T-helper 2 cell treated with Interferon-gamma antibody and Interleukin-4, amounts not matched to agents 5 μg/mL and 100 μg/mL, for 36 hours (primary cell): Measurements from ENCODE around the gene CAPRIN2.
A peak's percentile ranks its signal among the peaks of the same experiment; 100 is the strongest.

ENCODE experiments used
- DNase-seq: peaks from one replicate; pipeline ENCODE4 v3.0.0; 2021; ENCODE audit warnings: low spot score
- H3K27ac Mint-ChIP-seq: one replicate; pipeline ENCODE4 v1.8.0; 2021; ENCODE audit warnings: mild to moderate bottlenecking, mixed read lengths
- H3K27me3 Mint-ChIP-seq: one replicate; pipeline ENCODE4 v1.8.0; 2021; ENCODE audit warnings: low read depth, mixed read lengths
- H3K36me3 Mint-ChIP-seq: one replicate; pipeline ENCODE4 v1.8.0; 2021; ENCODE audit warnings: low read depth, mixed read lengths
- H3K4me1 Mint-ChIP-seq: one replicate; pipeline ENCODE4 v1.8.0; 2021; ENCODE audit warnings: low read depth, mixed read lengths
- H3K4me3 Mint-ChIP-seq: one replicate; pipeline ENCODE4 v1.8.0; 2022; ENCODE audit warnings: mild to moderate bottlenecking, moderate library complexity, mixed read lengths
- H3K9me3 Mint-ChIP-seq: one replicate; pipeline ENCODE4 v1.8.0; 2021; ENCODE audit warnings: mixed read lengths

Gene CAPRIN2

DNA sequence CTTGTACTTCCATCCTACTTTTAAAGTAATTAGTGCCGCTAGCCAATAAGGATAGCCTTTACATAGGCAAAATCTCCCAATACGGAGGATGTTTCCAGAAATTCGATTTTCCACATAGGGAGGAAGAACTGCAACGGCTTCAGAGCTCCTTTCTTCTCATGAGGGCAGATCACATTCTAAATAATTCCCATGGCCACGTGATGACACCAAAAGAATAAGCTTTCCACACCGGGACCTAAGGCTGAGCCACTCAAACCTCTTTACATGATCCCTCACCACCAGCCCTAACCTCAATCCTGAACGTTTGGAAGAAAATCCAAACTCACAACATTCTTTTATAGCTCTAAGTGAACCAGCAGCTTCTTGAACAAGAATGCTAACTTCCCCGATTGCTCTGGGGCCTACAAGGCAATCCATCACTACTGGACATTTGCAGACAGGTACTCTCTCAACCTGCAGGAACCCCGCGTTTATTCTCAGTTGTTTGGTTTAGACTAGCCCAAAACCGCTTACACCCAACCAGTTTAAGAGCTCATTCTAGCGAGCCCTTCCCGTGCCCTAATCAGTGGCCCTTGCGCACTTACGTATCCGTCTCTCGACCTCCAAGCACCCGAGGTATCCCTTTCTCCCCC is 884 bp downstream of the CAPRIN2 start:
- Mint-ChIP-seq H3K9me3 (no peaks in the 10 kb centered on the region), H3K27me3 (no peaks in the 10 kb centered on the region), H3K4me3 (peak overlapping the region; percentile 93), H3K4me1 (peaks cover 43% of the 10 kb centered on the region), H3K27ac (peak overlapping the region; percentile 74), H3K36me3 (peaks cover 3% of the 10 kb centered on the region)
- DNase-seq: no peak

DNA sequence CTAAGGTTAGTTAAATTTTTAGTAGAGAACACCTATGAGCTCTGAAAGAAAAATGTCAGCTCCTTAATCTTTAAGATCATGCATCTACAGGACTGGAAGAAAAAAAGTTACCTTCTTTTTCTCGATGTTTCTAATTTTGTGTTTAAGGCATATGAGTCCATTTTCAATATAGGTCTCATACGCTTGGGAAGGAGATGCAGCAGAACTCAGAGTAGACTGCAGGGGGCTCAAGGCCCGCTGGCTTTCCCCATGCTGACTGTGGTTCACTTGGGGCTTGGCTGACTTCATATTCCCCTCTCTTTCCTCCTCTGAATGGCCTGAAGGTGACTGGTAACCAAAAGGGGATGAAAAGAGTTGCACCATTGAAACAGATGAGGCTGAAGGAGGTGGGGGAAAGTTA is 1.5 kb downstream of the CAPRIN2 start:
- peaks cover 3% of the 10 kb centered on the region for H3K36me3 Mint-ChIP-seq
- peaks cover 43% of the 10 kb centered on the region for H3K4me1 Mint-ChIP-seq
- H3K9me3 Mint-ChIP-seq: no peaks in the 10 kb centered on the region
- H3K27me3 Mint-ChIP-seq: no peaks in the 10 kb centered on the region
- no peak overlapping the region for H3K27ac Mint-ChIP-seq
- peak overlapping the region; percentile 93 for H3K4me3 Mint-ChIP-seq
- no peak for DNase-seq

GRCh38 chr12:30752255-30752654 is 2.5 kb downstream of the CAPRIN2 start:
- Mint-ChIP-seq H3K4me3 (no peak overlapping the region), H3K36me3 (peaks cover 5% of the 10 kb centered on the region), H3K27ac (no peak overlapping the region), H3K27me3 (no peaks in the 10 kb centered on the region), H3K9me3 (no peaks in the 10 kb centered on the region), H3K4me1 (peaks cover 40% of the 10 kb centered on the region)
- DNase-seq: no peak

DNA sequence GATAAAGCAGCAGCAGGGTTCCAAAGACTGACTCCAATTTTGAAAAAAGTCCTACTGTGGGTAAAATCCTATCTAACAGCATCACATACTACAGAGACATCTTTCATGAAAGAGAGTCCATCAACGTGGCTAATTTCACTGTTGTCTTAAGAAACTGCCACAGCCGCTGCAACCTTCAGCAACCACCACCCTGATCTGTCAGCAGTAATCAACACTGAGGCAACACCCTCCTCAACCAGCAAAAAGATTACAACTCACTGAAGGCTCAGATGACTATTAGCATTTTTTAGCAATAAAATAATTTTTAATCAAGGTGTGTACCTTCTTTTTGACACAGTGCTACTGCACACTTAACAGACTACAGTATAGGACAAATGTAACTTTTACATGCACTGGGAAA is 6.6 kb downstream of the CAPRIN2 start:
- Mint-ChIP-seq H3K4me1 (peaks cover 17% of the 10 kb centered on the region), H3K27me3 (no peaks in the 10 kb centered on the region), H3K27ac (no peak overlapping the region), H3K36me3 (peaks cover 10% of the 10 kb centered on the region), H3K9me3 (no peaks in the 10 kb centered on the region), H3K4me3 (no peak overlapping the region)
- DNase-seq: no peak

GRCh38 chr12:30746190-30746589 is 8.6 kb downstream of the CAPRIN2 start:
- Mint-ChIP-seq H3K27ac (no peak overlapping the region), H3K9me3 (no peaks in the 10 kb centered on the region), H3K36me3 (peaks cover 8% of the 10 kb centered on the region), H3K27me3 (no peaks in the 10 kb centered on the region), H3K4me3 (no peak overlapping the region), H3K4me1 (peaks cover 10% of the 10 kb centered on the region)
- no peak for DNase-seq

DNA sequence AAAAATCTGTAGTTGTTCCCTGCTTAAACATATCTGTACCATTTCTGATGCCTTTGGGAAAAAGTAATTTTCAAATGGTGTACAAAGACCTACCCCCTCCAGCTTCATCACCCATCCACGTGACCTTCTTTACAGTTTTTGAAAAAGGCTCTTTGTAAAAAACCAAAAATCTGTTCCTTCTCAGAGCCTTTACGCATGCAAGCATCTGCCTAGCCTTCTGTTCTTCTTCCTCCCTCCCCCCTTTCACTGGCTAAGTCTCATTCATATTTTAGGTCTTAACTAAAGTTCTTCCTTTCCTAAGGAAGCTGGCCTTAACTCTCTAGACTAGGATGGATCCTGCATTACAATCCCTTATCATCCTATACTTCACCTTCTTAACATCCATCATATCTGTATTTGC is 10.4 kb downstream of the CAPRIN2 start:
- Mint-ChIP-seq H3K36me3 (peaks cover 10% of the 10 kb centered on the region), H3K27me3 (no peaks in the 10 kb centered on the region), H3K27ac (no peak overlapping the region), H3K9me3 (no peaks in the 10 kb centered on the region), H3K4me3 (no peak overlapping the region), H3K4me1 (peaks cover 4% of the 10 kb centered on the region)
- DNase-seq: no peak

- no peaks in the 10 kb centered on the region for H3K4me1 Mint-ChIP-seq
- DNase-seq: no peak
- no peak overlapping the region for H3K27ac Mint-ChIP-seq
- H3K4me3 Mint-ChIP-seq: no peak overlapping the region
- peaks cover 21% of the 10 kb centered on the region for H3K36me3 Mint-ChIP-seq
- H3K9me3 Mint-ChIP-seq: peaks cover 5% of the 10 kb centered on the region
- H3K27me3 Mint-ChIP-seq: no peaks in the 10 kb centered on the region
Observed at GRCh38 chr12:30740274-30740673, 14.5 kb downstream of the CAPRIN2 start.

GRCh38 chr12:30739020-30739419 is 15.7 kb downstream of the CAPRIN2 start:
- H3K27me3 Mint-ChIP-seq: no peaks in the 10 kb centered on the region
- H3K9me3 Mint-ChIP-seq: peaks cover 5% of the 10 kb centered on the region
- H3K27ac Mint-ChIP-seq: no peak overlapping the region
- H3K36me3 Mint-ChIP-seq: peaks cover 30% of the 10 kb centered on the region
- no peaks in the 10 kb centered on the region for H3K4me1 Mint-ChIP-seq
- no peak overlapping the region for H3K4me3 Mint-ChIP-seq
- no peak for DNase-seq

DNA sequence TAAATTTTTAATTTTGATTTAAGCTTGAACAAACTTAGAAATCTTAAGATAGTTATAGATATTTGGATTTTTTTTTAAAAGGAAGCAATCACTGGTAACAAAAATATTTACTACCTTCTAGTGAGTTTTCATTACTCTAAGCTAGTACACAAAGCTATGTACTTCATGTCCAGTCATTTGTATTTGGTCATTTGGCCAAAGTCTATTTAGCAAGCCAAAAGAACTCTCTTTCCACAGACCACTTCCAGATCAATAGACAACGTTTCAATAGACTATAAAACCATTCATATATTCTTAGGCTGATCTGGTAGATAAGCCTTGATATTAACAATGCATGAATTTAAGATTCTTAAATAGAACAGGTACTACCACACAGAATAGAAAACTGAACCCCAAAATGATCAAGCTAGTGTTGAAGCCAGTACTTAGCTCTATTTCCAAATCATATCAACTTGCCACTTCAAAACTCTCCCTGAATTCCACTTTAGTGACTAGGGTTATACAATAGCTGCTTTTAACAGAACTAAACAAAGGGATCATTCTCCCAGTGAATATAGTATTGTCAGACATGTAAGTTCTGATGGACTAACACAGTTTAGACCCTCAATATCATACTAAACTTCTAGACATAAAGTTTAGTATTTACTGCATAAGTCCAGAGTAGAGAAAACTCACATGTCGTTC is 21.7 kb downstream of the CAPRIN2 start:
- Mint-ChIP-seq H3K9me3 (no peaks in the 10 kb centered on the region), H3K4me3 (no peak overlapping the region), H3K36me3 (peaks cover 23% of the 10 kb centered on the region), H3K27ac (no peak overlapping the region), H3K4me1 (no peaks in the 10 kb centered on the region), H3K27me3 (no peaks in the 10 kb centered on the region)
- DNase-seq: no peak

- Mint-ChIP-seq H3K4me3 (no peak overlapping the region), H3K27ac (no peak overlapping the region), H3K36me3 (peaks cover 13% of the 10 kb centered on the region)
Observed at GRCh38 chr12:30730011-30730410, 24.7 kb downstream of the CAPRIN2 start.

GRCh38 chr12:30729547-30729946 is 25.2 kb downstream of the CAPRIN2 start:
- DNase-seq: no peak
- Mint-ChIP-seq H3K36me3 (peaks cover 9% of the 10 kb centered on the region), H3K27ac (no peak overlapping the region), H3K9me3 (no peaks in the 10 kb centered on the region), H3K27me3 (no peaks in the 10 kb centered on the region), H3K4me1 (no peaks in the 10 kb centered on the region), H3K4me3 (no peak overlapping the region)

More at GRCh38 chr12:30730011-30730410, 24.7 kb downstream of the CAPRIN2 start:
- H3K27me3 Mint-ChIP-seq: no peaks in the 10 kb centered on the region
- H3K9me3 Mint-ChIP-seq: no peaks in the 10 kb centered on the region
- H3K4me1 Mint-ChIP-seq: no peaks in the 10 kb centered on the region
- no peak for DNase-seq

DNA sequence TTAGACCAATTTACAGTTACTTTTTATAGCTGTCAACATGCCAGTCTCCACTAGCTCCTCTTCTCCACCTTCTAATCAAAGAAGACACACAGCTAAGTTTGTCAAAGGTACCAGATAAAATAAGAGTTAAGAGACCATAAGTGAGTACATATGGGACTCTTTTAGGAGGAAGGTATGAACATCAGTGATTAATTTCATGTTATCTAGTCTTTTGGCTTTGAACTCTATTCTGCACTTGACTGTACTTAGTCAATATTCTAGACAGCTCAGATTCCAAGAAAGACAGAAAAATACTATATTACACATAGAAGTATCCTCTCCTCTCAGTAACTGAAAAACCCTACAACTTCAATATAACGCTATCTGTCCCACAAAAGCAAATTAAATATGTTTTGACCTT is 28.1 kb downstream of the CAPRIN2 start:
- no peaks in the 10 kb centered on the region for H3K9me3 Mint-ChIP-seq
- H3K36me3 Mint-ChIP-seq: peaks cover 7% of the 10 kb centered on the region
- no peaks in the 10 kb centered on the region for H3K4me1 Mint-ChIP-seq
- no peaks in the 10 kb centered on the region for H3K27me3 Mint-ChIP-seq
- H3K4me3 Mint-ChIP-seq: no peak overlapping the region
- no peak overlapping the region for H3K27ac Mint-ChIP-seq
- DNase-seq: no peak

DNA sequence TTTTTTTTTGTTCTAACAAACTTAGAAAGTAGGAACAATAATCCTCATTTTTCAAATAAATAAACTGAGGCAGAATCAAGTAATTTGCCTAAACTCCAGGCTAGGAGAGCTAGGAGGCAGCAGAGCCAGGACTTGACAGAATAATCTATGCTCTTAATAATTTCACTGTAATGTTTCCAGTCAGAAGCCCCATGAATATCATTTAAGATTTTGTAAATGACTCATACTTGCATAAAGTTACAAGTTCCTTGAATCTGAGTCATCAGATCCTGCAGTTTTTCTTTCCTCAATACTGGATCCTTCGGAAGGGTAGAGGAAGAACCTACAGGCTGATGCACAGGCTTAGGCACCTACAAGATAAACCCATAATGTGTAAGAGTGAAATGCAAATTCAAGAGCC is 29.0 kb downstream of the CAPRIN2 start:
- H3K9me3 Mint-ChIP-seq: no peaks in the 10 kb centered on the region
- DNase-seq: no peak

GRCh38 chr12:30719060-30719459 is 35.7 kb downstream of the CAPRIN2 start:
- no peak for DNase-seq
- Mint-ChIP-seq H3K27ac (no peak overlapping the region), H3K36me3 (peaks cover 4% of the 10 kb centered on the region), H3K27me3 (no peaks in the 10 kb centered on the region), H3K9me3 (no peaks in the 10 kb centered on the region), H3K4me3 (no peak overlapping the region), H3K4me1 (no peaks in the 10 kb centered on the region)

More for the DNA sequence above, 29.0 kb downstream of the CAPRIN2 start:
- Mint-ChIP-seq H3K4me3 (no peak overlapping the region), H3K36me3 (peaks cover 7% of the 10 kb centered on the region), H3K4me1 (no peaks in the 10 kb centered on the region), H3K27me3 (no peaks in the 10 kb centered on the region), H3K27ac (no peak overlapping the region)
